C4-2B (cell line): ENCODE measurements around the gene SP2.

Experiments used
- ZFX ChIP-seq: fragments of 450-650 bp; IDR thresholded peaks from 2 replicates; pipeline ENCODE4 v1.6.1; 2017
- TF ChIP-seq, protein P1 (sequence below): fragments of 450-650 bp; conservative IDR thresholded peaks from 2 replicates; pipeline ENCODE4 v1.5.1; 2017; ENCODE audit warnings: mild to moderate bottlenecking

DNA sequence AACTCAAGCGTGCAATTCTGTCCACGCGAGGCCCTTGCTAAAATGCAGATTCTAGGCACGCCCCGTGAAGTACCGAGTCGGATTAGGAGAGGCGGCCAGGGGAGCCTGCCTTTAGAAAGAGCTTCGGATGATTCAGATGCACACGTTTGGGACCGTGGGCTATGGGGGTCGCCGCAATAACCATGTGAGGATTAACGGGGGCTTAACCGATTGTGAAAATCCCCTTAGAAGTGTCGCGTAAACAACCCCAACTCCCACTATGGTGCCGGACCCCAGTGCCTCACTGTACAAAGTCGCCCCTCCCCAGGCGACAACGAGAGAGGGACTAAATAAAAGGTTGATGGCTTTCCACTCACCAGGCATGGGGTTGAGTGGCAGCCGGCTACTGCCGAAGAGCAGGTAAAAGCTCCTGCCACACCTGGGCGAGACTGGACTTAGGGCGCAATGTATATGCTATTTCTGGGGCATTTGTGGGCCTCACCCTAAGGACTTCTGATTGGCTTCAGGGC, 635 bp upstream of the SP2 start:
- TF ChIP-seq, protein P1, sequence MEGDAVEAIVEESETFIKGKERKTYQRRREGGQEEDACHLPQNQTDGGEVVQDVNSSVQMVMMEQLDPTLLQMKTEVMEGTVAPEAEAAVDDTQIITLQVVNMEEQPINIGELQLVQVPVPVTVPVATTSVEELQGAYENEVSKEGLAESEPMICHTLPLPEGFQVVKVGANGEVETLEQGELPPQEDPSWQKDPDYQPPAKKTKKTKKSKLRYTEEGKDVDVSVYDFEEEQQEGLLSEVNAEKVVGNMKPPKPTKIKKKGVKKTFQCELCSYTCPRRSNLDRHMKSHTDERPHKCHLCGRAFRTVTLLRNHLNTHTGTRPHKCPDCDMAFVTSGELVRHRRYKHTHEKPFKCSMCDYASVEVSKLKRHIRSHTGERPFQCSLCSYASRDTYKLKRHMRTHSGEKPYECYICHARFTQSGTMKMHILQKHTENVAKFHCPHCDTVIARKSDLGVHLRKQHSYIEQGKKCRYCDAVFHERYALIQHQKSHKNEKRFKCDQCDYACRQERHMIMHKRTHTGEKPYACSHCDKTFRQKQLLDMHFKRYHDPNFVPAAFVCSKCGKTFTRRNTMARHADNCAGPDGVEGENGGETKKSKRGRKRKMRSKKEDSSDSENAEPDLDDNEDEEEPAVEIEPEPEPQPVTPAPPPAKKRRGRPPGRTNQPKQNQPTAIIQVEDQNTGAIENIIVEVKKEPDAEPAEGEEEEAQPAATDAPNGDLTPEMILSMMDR = no peak
- TF ChIP-seq ZFX = no peak
